ENCODE data around the gene JADE2.

GRCh38 chr5:134503088-134503936 lies 22.2 kb upstream of the JADE2 start:
- TF ChIP-seq CTCF (IDR thresholded peaks at IDR 0.05), result no peak
- no peak for TF ChIP-seq POLR2A (IDR thresholded peaks at IDR 0.05)
